ENCODE data around the gene TNNT2.

TNNT2 gene

GRCh38 chr1:201313086-201313485 lies 64.4 kb downstream of the TNNT2 start:
- Histone ChIP-seq H3K4me1 (ENCODE audit: control insufficient read depth, insufficient read depth, low read length, unreplicated experiment) (peaks cover 12% of the 10 kb centered on the region), H3K36me3 (ENCODE audit: insufficient read depth, low read length) (no peaks in the 10 kb centered on the region), H3K4me3 (ENCODE audit: low read depth, low read length) (no peak overlapping the region), H3K79me2 (ENCODE audit: control insufficient read depth, insufficient read depth, low read length, unreplicated experiment) (no peaks in the 10 kb centered on the region), H3K27me3 (ENCODE audit: insufficient read depth, low read length) (no peaks in the 10 kb centered on the region), H3K27ac (ENCODE audit: low read depth, low read length) (no peak overlapping the region), H2AFZ (ENCODE audit: low read length, unreplicated experiment) (no peak overlapping the region)

- no peak overlapping the region for H2AFZ ChIP-seq (ENCODE audit: low read length, unreplicated experiment)
- no peak overlapping the region for H3K4me3 ChIP-seq (ENCODE audit: low read depth, low read length)
- H3K36me3 ChIP-seq (ENCODE audit: insufficient read depth, low read length), result no peaks in the 10 kb centered on the region
- peaks cover 17% of the 10 kb centered on the region for H3K4me1 ChIP-seq (ENCODE audit: control insufficient read depth, insufficient read depth, low read length, unreplicated experiment)
- no peaks in the 10 kb centered on the region for H3K79me2 ChIP-seq (ENCODE audit: control insufficient read depth, insufficient read depth, low read length, unreplicated experiment)
- no peak overlapping the region for H3K27ac ChIP-seq (ENCODE audit: low read depth, low read length)
- no peaks in the 10 kb centered on the region for H3K27me3 ChIP-seq (ENCODE audit: insufficient read depth, low read length)
Observed at GRCh38 chr1:201312298-201312697, 65.2 kb downstream of the TNNT2 start.

- no peak overlapping the region for H3K4me3 ChIP-seq (ENCODE audit: low read depth, low read length)
- H2AFZ ChIP-seq (ENCODE audit: low read length, unreplicated experiment), result no peak overlapping the region
- no peaks in the 10 kb centered on the region for H3K36me3 ChIP-seq (ENCODE audit: insufficient read depth, low read length)
- H3K27me3 ChIP-seq (ENCODE audit: insufficient read depth, low read length), result no peaks in the 10 kb centered on the region
- no peak overlapping the region for H3K27ac ChIP-seq (ENCODE audit: low read depth, low read length)
- no peaks in the 10 kb centered on the region for H3K79me2 ChIP-seq (ENCODE audit: control insufficient read depth, insufficient read depth, low read length, unreplicated experiment)
- peaks cover 22% of the 10 kb centered on the region for H3K4me1 ChIP-seq (ENCODE audit: control insufficient read depth, insufficient read depth, low read length, unreplicated experiment)
Observed at GRCh38 chr1:201311356-201312011, 66.0 kb downstream of the TNNT2 start.

- H3K4me1 ChIP-seq (ENCODE audit: control insufficient read depth, insufficient read depth, low read length, unreplicated experiment), result peaks cover 22% of the 10 kb centered on the region
- no peaks in the 10 kb centered on the region for H3K36me3 ChIP-seq (ENCODE audit: insufficient read depth, low read length)
- no peaks in the 10 kb centered on the region for H3K79me2 ChIP-seq (ENCODE audit: control insufficient read depth, insufficient read depth, low read length, unreplicated experiment)
- no peak overlapping the region for H3K4me3 ChIP-seq (ENCODE audit: low read depth, low read length)
- no peak overlapping the region for H3K27ac ChIP-seq (ENCODE audit: low read depth, low read length)
- no peak overlapping the region for H2AFZ ChIP-seq (ENCODE audit: low read length, unreplicated experiment)
- no peaks in the 10 kb centered on the region for H3K27me3 ChIP-seq (ENCODE audit: insufficient read depth, low read length)
Observed at GRCh38 chr1:201310986-201311355, 66.5 kb downstream of the TNNT2 start.

- no peaks in the 10 kb centered on the region for H3K36me3 ChIP-seq (ENCODE audit: insufficient read depth, low read length)
- no peaks in the 10 kb centered on the region for H3K79me2 ChIP-seq (ENCODE audit: control insufficient read depth, insufficient read depth, low read length, unreplicated experiment)
- no peak overlapping the region for H3K4me3 ChIP-seq (ENCODE audit: low read depth, low read length)
- peaks cover 22% of the 10 kb centered on the region for H3K4me1 ChIP-seq (ENCODE audit: control insufficient read depth, insufficient read depth, low read length, unreplicated experiment)
- H3K27me3 ChIP-seq (ENCODE audit: insufficient read depth, low read length), result no peaks in the 10 kb centered on the region
- no peak overlapping the region for H3K27ac ChIP-seq (ENCODE audit: low read depth, low read length)
- H2AFZ ChIP-seq (ENCODE audit: low read length, unreplicated experiment), result no peak overlapping the region
Observed at GRCh38 chr1:201310251-201310985, 67.1 kb downstream of the TNNT2 start.

GRCh38 chr1:201309416-201309815 lies 68.1 kb downstream of the TNNT2 start:
- no peak overlapping the region for H3K27ac ChIP-seq (ENCODE audit: low read depth, low read length)
- H3K4me1 ChIP-seq (ENCODE audit: control insufficient read depth, insufficient read depth, low read length, unreplicated experiment), result peaks cover 22% of the 10 kb centered on the region
- no peaks in the 10 kb centered on the region for H3K36me3 ChIP-seq (ENCODE audit: insufficient read depth, low read length)
- no peaks in the 10 kb centered on the region for H3K79me2 ChIP-seq (ENCODE audit: control insufficient read depth, insufficient read depth, low read length, unreplicated experiment)
- H2AFZ ChIP-seq (ENCODE audit: low read length, unreplicated experiment), result no peak overlapping the region
- no peaks in the 10 kb centered on the region for H3K27me3 ChIP-seq (ENCODE audit: insufficient read depth, low read length)
- no peak overlapping the region for H3K4me3 ChIP-seq (ENCODE audit: low read depth, low read length)
